K562 (cell line): Measurements from ENCODE around the gene CDR2L. TPM values are rescaled to one million over a fixed set of nuclear protein-coding genes. Genes with fewer than 3 reads are reported as not detected.

Experiments used
- CHD2 ChIP-seq: IDR thresholded peaks from 2 replicates; pipeline ENCODE4 v1.6.1; 2011; ENCODE audit warnings: low read depth, low read length
- CSDE1 ChIP-seq, 2 experiments: fragments of 450-650 bp; IDR thresholded peaks; 2 replicates each; pipeline ENCODE4 v1.6.1; 2016; ENCODE audit warnings: mild to moderate bottlenecking in 1 of 2
- HNRNPK ChIP-seq: fragments of 200-400 bp; formaldehyde crosslinking; IDR thresholded peaks from one replicate; pipeline ENCODE4 v1.6.1; 2018; ENCODE audit warnings: mild to moderate bottlenecking, low read depth, low read length; ENCODE audit not compliant: poor library complexity, severe bottlenecking
- KDM1A ChIP-seq, 2 experiments: fragments of 450-650 bp; IDR thresholded peaks; 2 replicates each; pipeline ENCODE4 v1.6.1; 2016; ENCODE audit warnings: mild to moderate bottlenecking in 2 of 2
- MCM5 ChIP-seq: fragments of 450-650 bp; IDR thresholded peaks from 2 replicates; pipeline ENCODE4 v1.6.1; 2016; ENCODE audit warnings: low read depth
- MEIS2 ChIP-seq: fragments of 450-650 bp; IDR thresholded peaks from 2 replicates; pipeline ENCODE4 v1.6.1; 2014; ENCODE audit warnings: mild to moderate bottlenecking; ENCODE audit not compliant: partially characterized antibody
- NCOA1 ChIP-seq: fragments of 450-650 bp; IDR thresholded peaks from 2 replicates; pipeline ENCODE4 v1.6.1; 2016; ENCODE audit warnings: low read depth
- NR4A1 ChIP-seq, 2 experiments: fragments of 250-450 bp in 1 of 2; fragments of 450-650 bp in 1 of 2; sonication (Bioruptor Pico) in 1 of 2; IDR thresholded peaks; 2 replicates each; pipeline versions ENCODE4 v1.4.0 to v1.6.1; 2016 to 2020; ENCODE audit warnings: mild to moderate bottlenecking in 2 of 2, missing compliant biosample characterization in 1 of 2, missing genetic modification characterization in 1 of 2, moderate library complexity in 1 of 2
- PHF21A ChIP-seq: fragments of 450-650 bp; IDR thresholded peaks from 2 replicates; pipeline ENCODE4 v1.6.1; 2017; ENCODE audit warnings: low read depth, borderline replicate concordance
- PML ChIP-seq: IDR thresholded peaks from 2 replicates; pipeline ENCODE4 v1.6.1; 2012; ENCODE audit warnings: low read length, inconsistent platforms
- PTRF ChIP-seq: fragments of 450-650 bp; IDR thresholded peaks from 2 replicates; pipeline ENCODE4 v1.6.1; 2016; ENCODE audit warnings: mild to moderate bottlenecking, missing genetic modification characterization, missing compliant biosample characterization
- SUPT5H ChIP-seq: fragments of 450-650 bp; IDR thresholded peaks from 2 replicates; pipeline ENCODE4 v1.6.1; 2016
- TBP ChIP-seq: optimal IDR thresholded peaks from 2 replicates; pipeline ENCODE3; 2011; ENCODE audit warnings: low read depth, low read length, improper control_type of control experiment
- TOE1 ChIP-seq, 2 experiments: fragments of 450-650 bp in 1 of 2; sonication (generic) in 1 of 2; formaldehyde crosslinking in 1 of 2; IDR thresholded peaks; 2 replicates each; pipeline versions ENCODE4 v1.7.1 to v1.8.0; 2016 to 2022; ENCODE audit warnings: borderline replicate concordance in 2 of 2, mild to moderate bottlenecking in 2 of 2, antibody characterized with exemption in 1 of 2, inconsistent platforms in 1 of 2, low read depth in 1 of 2, missing genetic modification reagents in 1 of 2, moderate library complexity in 1 of 2
- TRIM28 ChIP-seq: fragments of 450-650 bp; IDR thresholded peaks from 2 replicates; pipeline ENCODE4 v1.6.1; 2017
- ZBTB34 ChIP-seq: fragments of 250-450 bp; sonication (Bioruptor Pico); IDR thresholded peaks from 2 replicates; pipeline ENCODE4 v1.8.0; 2021; ENCODE audit warnings: mild to moderate bottlenecking, moderate library complexity
- ZNF12 ChIP-seq: sonication (generic); formaldehyde crosslinking; IDR thresholded peaks from 2 replicates; pipeline ENCODE4 v1.4.0; 2020; ENCODE audit warnings: mild to moderate bottlenecking, missing genetic modification reagents
- ZNF184 ChIP-seq: sonication (generic); formaldehyde crosslinking; IDR thresholded peaks from 2 replicates; pipeline ENCODE4 v1.5.0; 2020; ENCODE audit warnings: missing genetic modification reagents
- ZNF224 ChIP-seq: sonication (generic); formaldehyde crosslinking; IDR thresholded peaks from 2 replicates; pipeline ENCODE4 v1.8.0; 2022; ENCODE audit warnings: mild to moderate bottlenecking, missing genetic modification reagents
- ZNF551 ChIP-seq: fragments of 250-450 bp; sonication (Bioruptor Pico); IDR thresholded peaks from 2 replicates; pipeline ENCODE4 v1.5.0; 2021; ENCODE audit warnings: mild to moderate bottlenecking, moderate library complexity
- polyA plus RNA-seq, 8 experiments: library from polyadenylated mRNA; depleted of rRNA in 4 of 8; stranded (reverse) in 5 of 8; unstranded in 3 of 8; fragments of >200 nt; fragmentation: Nextera tagmentation in 2 of 8; fragmentation: Illumina TruSeq in 1 of 8; extraction: Ambion mirVana in 2 of 8; extraction: Trizol in 1 of 8; gene quantifications; 2 replicates each; pipeline versions ENCODE4 v1.2.1 to v1.2.3, GENCODE V29; 2011 to 2014; ENCODE audit warnings: inconsistent platforms in 1 of 8, missing spikeins in 1 of 8
- total RNA-seq, 7 experiments: library from RNA; depleted of rRNA in 6 of 7; stranded (reverse); fragments of >200 nt in 6 of 7; fragmentation: Illumina TruSeq in 2 of 7; extraction: Trizol in 2 of 7; gene quantifications; 2 replicates each; pipeline versions ENCODE4 v1.2.1 to v1.2.3, GENCODE V29; 2011 to 2021; ENCODE audit warnings: low replicate concordance in 1 of 7
- TF ChIP-seq, protein P1 (sequence below): fragments of 450-650 bp; IDR thresholded peaks from 2 replicates; pipeline ENCODE4 v1.6.1; 2017; ENCODE audit warnings: antibody characterized with exemption
- TF ChIP-seq, protein P2 (sequence below): sonication (generic); formaldehyde crosslinking; IDR thresholded peaks from 2 replicates; pipeline ENCODE4 v1.8.0; 2023; ENCODE audit warnings: missing genetic modification reagents, mild to moderate bottlenecking, borderline replicate concordance

Gene CDR2L
- total and polyA plus RNA-seq, 9 of the 15 experiments (the other 6 are each of a cell fraction or from before 2014, with no cell fraction given) = 2.7 to 16.0 (median 7.3) TPM

DNA sequence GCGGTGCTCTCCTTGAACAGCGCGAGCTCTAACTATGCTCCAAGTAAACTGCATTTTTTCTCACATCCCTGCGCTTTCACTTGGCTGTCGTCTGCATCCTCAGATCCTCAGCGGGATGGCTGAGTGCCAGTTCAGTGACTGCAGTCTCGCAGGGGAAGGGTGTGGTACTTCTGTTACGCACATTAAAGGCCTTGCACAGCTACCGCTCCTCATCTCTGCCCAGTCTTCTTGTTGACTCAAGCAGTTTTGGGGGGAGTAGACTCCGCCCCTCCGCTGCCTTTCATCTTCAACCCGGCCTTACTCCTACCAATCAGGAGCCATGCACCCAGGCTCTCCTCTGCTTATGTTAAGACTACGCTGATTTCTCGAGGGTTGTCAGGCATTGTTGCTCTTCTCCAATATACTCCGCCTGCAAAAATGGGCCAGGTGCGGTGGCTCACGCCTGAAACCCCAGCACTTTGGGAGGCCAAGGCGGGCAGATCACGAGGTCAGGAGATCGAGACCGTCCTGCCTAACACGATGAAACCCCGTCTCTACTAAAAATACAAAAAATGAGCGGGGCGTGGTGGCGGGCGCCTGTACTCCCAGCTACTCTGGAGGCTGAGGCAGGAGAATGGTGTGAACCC, 49.3 kb downstream of the CDR2L start (continued):
- TF ChIP-seq PTRF (tag) = no peak
- no peak for TF ChIP-seq MCM5
- TF ChIP-seq TOE1 (IDR thresholded peaks at IDR 0.05; ENCODE audit: borderline replicate concordance) = no peak
- TF ChIP-seq TOE1 (CRISPR knock-in tag; IDR thresholded peaks at IDR 0.05; ENCODE audit: borderline replicate concordance, low read depth) = no peak
- TF ChIP-seq PHF21A = no peak
- TF ChIP-seq CSDE1 (IDR thresholded peaks at IDR 0.05) = no peak
- TF ChIP-seq TBP = peak; percentile 43
- TF ChIP-seq ZNF551 (CRISPR knock-in tag) = no peak
- no peak for TF ChIP-seq ZNF224 (CRISPR knock-in tag)
- TF ChIP-seq ZNF12 (CRISPR knock-in tag) = 0 out of 2 replicates have a peak, but pooled peaks have one; percentile 62
- no peak for TF ChIP-seq ZBTB34 (CRISPR knock-in tag)
- TF ChIP-seq TRIM28 = no peak
- TF ChIP-seq KDM1A (IDR thresholded peaks at IDR 0.05) = no peak
- TF ChIP-seq NR4A1 (CRISPR knock-in tag; IDR thresholded peaks at IDR 0.05) = no peak
- TF ChIP-seq NR4A1 (tag; IDR thresholded peaks at IDR 0.05) = no peak
- no peak for TF ChIP-seq CHD2
- TF ChIP-seq ZNF184 = no peak
- TF ChIP-seq MEIS2 = no peak
- TF ChIP-seq, protein P1, sequence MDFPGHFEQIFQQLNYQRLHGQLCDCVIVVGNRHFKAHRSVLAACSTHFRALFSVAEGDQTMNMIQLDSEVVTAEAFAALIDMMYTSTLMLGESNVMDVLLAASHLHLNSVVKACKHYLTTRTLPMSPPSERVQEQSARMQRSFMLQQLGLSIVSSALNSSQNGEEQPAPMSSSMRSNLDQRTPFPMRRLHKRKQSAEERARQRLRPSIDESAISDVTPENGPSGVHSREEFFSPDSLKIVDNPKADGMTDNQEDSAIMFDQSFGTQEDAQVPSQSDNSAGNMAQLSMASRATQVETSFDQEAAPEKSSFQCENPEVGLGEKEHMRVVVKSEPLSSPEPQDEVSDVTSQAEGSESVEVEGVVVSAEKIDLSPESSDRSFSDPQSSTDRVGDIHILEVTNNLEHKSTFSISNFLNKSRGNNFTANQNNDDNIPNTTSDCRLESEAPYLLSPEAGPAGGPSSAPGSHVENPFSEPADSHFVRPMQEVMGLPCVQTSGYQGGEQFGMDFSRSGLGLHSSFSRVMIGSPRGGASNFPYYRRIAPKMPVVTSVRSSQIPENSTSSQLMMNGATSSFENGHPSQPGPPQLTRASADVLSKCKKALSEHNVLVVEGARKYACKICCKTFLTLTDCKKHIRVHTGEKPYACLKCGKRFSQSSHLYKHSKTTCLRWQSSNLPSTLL = no peak
- no peak for TF ChIP-seq HNRNPK
- TF ChIP-seq, protein P2, sequence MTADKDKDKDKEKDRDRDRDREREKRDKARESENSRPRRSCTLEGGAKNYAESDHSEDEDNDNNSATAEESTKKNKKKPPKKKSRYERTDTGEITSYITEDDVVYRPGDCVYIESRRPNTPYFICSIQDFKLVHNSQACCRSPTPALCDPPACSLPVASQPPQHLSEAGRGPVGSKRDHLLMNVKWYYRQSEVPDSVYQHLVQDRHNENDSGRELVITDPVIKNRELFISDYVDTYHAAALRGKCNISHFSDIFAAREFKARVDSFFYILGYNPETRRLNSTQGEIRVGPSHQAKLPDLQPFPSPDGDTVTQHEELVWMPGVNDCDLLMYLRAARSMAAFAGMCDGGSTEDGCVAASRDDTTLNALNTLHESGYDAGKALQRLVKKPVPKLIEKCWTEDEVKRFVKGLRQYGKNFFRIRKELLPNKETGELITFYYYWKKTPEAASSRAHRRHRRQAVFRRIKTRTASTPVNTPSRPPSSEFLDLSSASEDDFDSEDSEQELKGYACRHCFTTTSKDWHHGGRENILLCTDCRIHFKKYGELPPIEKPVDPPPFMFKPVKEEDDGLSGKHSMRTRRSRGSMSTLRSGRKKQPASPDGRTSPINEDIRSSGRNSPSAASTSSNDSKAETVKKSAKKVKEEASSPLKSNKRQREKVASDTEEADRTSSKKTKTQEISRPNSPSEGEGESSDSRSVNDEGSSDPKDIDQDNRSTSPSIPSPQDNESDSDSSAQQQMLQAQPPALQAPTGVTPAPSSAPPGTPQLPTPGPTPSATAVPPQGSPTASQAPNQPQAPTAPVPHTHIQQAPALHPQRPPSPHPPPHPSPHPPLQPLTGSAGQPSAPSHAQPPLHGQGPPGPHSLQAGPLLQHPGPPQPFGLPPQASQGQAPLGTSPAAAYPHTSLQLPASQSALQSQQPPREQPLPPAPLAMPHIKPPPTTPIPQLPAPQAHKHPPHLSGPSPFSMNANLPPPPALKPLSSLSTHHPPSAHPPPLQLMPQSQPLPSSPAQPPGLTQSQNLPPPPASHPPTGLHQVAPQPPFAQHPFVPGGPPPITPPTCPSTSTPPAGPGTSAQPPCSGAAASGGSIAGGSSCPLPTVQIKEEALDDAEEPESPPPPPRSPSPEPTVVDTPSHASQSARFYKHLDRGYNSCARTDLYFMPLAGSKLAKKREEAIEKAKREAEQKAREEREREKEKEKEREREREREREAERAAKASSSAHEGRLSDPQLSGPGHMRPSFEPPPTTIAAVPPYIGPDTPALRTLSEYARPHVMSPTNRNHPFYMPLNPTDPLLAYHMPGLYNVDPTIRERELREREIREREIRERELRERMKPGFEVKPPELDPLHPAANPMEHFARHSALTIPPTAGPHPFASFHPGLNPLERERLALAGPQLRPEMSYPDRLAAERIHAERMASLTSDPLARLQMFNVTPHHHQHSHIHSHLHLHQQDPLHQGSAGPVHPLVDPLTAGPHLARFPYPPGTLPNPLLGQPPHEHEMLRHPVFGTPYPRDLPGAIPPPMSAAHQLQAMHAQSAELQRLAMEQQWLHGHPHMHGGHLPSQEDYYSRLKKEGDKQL (CRISPR knock-in tag) = no peak
- TF ChIP-seq SUPT5H = no peak
- no peak for TF ChIP-seq PML
- TF ChIP-seq NCOA1 = no peak
